ENCODE measurements around the gene LGALS3BP. TPM values are rescaled to one million over a fixed set of nuclear protein-coding genes. Genes with fewer than 3 reads are reported as not detected.
A peak's percentile ranks its signal among the peaks of the same experiment; 100 is the strongest.

The LGALS3BP gene
- total RNA-seq, 1 donor from 2014 or later, result 488 TPM

DNA sequence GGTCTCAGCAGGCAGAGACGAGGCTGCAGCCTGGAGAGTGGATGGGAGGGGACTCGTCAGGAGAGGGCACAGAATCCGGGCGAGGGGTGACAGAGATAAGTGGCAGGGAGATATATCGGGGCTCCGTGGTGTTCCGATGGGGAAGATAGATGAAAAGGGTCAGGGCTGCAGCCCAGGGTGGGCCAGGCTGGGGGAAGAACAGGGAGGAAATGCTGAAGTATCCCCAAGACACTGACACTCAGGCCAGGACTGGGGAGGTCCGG, 2.1 kb downstream of the LGALS3BP start:
- H3K36me3 ChIP-seq, result no peaks in the 10 kb centered on the region
- intact Hi-C loops (cut with DNase I), result loop anchor here (10.0 kb wide), 1 partner anchor 53 kb away; the partner anchor contains the start of gene TIMP2
- DNase-seq (ENCODE audit: extremely low spot score in 2 of 2), result no peak
- no peaks in the 10 kb centered on the region for H3K27me3 ChIP-seq
- peak overlapping the region; percentile 89 for H3K27ac ChIP-seq
- H3K9me3 ChIP-seq, result no peaks in the 10 kb centered on the region
- H3K4me1 ChIP-seq, result peaks cover 76% of the 10 kb centered on the region
- no peak for TF ChIP-seq POLR2A (IDR thresholded peaks at IDR 0.05)
- TF ChIP-seq POLR2AphosphoS5 (IDR thresholded peaks at IDR 0.05; ENCODE audit: insufficient read depth in 1 of 2, low read depth in 1 of 2), result no peak
- TF ChIP-seq CTCF (IDR thresholded peaks at IDR 0.05), result no peak
- H3K4me3 ChIP-seq, result peak overlapping the region in 1 of 2 donors; percentile 13

DNA sequence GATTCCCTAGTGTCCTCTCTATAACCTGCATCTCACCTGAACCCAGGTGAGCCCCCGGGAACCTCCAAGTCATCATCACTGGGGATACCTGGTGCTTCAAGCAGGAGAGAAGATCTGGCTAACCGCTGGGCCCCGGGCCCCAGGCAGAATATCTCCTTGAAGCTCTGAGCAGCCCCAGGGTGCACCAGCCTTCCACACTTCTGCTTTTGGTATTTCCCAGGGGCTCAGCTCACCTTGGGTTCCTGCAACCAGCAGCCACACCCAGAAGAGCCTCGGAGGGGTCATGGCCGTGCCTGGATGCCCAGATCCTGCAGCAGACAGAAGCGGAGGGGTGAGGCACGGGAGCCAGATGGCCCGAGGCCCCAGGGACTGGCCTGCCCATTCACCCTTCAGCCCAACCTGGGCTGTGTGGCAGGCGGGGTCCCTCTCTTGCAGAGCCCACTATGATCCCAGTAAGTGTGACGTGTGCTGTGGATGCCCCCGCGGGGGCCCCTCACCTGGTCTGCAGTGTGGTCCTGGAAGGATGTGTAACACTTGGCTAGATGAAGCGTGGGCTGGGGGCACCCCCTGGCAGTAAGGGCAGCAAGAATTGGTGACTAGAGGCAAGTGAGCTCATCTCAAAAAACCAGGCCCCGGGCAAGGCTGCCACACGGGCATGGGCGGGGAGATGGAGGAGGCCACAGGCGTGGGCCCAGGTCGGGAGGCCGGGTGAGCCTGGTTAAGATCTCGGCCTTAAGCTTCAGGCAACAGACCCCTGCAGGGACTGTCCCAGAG, 2.6 kb downstream of the LGALS3BP start:
- DNase-seq (ENCODE audit: extremely low spot score in 2 of 2), result no peak
- Histone ChIP-seq H3K9me3 (no peaks in the 10 kb centered on the region), H3K4me3 (peak overlapping the region in 1 of 2 donors; percentile 13), H3K36me3 (no peaks in the 10 kb centered on the region), H3K4me1 (peaks cover 76% of the 10 kb centered on the region), H3K27me3 (no peaks in the 10 kb centered on the region), H3K27ac (peak overlapping the region; percentile 89)
- intact Hi-C loops (cut with DNase I), result loop anchor here (10.0 kb wide), 1 partner anchor 52 kb away; the partner anchor contains the start of gene TIMP2
- TF ChIP-seq CTCF (IDR thresholded peaks at IDR 0.05) (no peak), POLR2AphosphoS5 (IDR thresholded peaks at IDR 0.05; ENCODE audit: insufficient read depth in 1 of 2, low read depth in 1 of 2) (no peak), POLR2A (IDR thresholded peaks at IDR 0.05) (no peak)

- intact Hi-C loops (cut with DNase I), result loop anchor here (5.0 to 10.0 kb wide), 2 partner anchors 50 to 113 kb away; partner anchors contain the start of gene TIMP2
- H3K9me3 ChIP-seq, result no peaks in the 10 kb centered on the region
- H3K36me3 ChIP-seq, result no peaks in the 10 kb centered on the region
- peak in 1 of 2 donors; percentile 94 for DNase-seq (ENCODE audit: extremely low spot score in 2 of 2)
- TF ChIP-seq POLR2AphosphoS5 (IDR thresholded peaks at IDR 0.05; ENCODE audit: insufficient read depth in 1 of 2, low read depth in 1 of 2) (peak; percentile 61 to 74), CTCF (IDR thresholded peaks at IDR 0.05) (no peak)
- peak overlapping the region; percentile 89 for H3K27ac ChIP-seq
- no peaks in the 10 kb centered on the region for H3K27me3 ChIP-seq
- H3K4me1 ChIP-seq, result peaks cover 88% of the 10 kb centered on the region
- H3K4me3 ChIP-seq, result no peak overlapping the region
Measured at GRCh38 chr17:78974635-78975591, 4.8 kb downstream of the LGALS3BP start.

DNA sequence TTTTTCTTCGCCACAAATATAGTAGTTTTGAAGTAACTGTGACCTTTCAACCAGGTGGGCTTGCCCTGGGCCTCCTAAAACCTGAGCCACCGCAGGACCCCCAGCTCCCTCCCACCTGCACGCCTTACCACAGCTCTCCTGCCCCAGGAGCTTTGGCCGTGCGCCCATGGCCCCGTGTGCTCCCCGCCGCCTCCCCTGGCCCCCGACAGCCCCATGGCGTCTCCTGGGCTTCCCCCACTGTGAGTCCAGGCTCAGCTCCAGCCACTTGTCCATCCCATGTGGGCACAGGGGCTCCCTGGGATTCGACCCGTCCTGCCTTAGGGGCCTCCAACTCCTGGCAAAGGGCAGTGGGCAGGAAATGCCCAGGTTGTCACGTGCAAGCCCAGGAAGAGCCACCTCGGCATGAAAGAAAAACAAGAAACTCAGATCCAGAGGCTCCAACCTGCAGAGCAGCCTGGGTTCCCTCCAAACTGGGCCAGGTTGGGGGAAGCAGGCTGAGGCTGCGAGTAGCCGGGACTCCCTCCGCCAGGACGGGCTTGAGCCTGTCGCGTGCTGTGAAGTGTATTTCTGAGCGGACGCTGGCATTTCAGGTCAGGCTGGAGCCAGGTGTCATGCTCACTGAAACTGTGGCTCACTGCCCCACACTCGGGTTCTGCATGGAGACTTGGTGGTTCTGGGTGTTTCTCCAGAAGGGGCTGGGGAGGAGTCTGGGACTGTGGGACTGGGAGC, 5.8 kb downstream of the LGALS3BP start:
- Histone ChIP-seq H3K9me3 (no peaks in the 10 kb centered on the region), H3K36me3 (no peaks in the 10 kb centered on the region), H3K27me3 (no peaks in the 10 kb centered on the region), H3K4me3 (no peak overlapping the region), H3K27ac (peak overlapping the region; percentile 89), H3K4me1 (peaks cover 78% of the 10 kb centered on the region)
- intact Hi-C loops (cut with DNase I), result loop anchor here (5.0 to 10.0 kb wide), 2 partner anchors 49 to 112 kb away; partner anchors contain the start of gene TIMP2
- TF ChIP-seq POLR2A (IDR thresholded peaks at IDR 0.05) (no peak), CTCF (IDR thresholded peaks at IDR 0.05) (no peak), POLR2AphosphoS5 (IDR thresholded peaks at IDR 0.05; ENCODE audit: insufficient read depth in 1 of 2, low read depth in 1 of 2) (no peak)
- DNase-seq (ENCODE audit: extremely low spot score in 2 of 2), result no peak
